AG10803 (cell line): ENCODE results near the gene C3orf20.

Experiments
- DNase-seq: peaks from one replicate; pipeline ENCODE4 v3.0.0; 2010; ENCODE audit warnings: low read depth
- H3K4me3 ChIP-seq: 2 replicates; pipeline ENCODE4 v1.5.1; 2011; ENCODE audit warnings: mild to moderate bottlenecking, low read length, control low read depth
- TF ChIP-seq, protein P1 (sequence below): conservative IDR thresholded peaks from 2 replicates; pipeline ENCODE4 v1.5.1; 2011; ENCODE audit warnings: mild to moderate bottlenecking, low read length, control low read depth, inconsistent platforms

The C3orf20 gene

DNA sequence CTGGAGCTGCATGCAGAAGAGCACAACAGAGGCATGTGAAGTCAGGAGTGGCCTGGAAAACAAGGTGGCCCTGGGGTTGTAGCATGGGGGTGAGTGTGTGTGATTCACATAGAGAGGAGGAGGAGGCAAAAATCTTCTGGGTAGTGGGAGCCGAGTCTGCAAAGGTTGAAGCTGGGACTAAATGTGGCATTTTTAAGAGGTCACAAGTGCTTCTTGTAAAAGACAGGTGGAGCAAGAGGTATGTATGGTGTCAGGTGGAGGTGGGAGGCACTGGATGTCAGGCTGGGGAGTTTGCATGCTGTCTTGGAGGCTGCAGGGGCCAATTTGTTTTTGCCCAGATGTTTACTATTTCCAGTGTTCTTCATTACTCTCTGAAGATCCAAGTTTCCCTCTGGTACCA lies 42.4 kb downstream of the C3orf20 start:
- TF ChIP-seq, protein P1, sequence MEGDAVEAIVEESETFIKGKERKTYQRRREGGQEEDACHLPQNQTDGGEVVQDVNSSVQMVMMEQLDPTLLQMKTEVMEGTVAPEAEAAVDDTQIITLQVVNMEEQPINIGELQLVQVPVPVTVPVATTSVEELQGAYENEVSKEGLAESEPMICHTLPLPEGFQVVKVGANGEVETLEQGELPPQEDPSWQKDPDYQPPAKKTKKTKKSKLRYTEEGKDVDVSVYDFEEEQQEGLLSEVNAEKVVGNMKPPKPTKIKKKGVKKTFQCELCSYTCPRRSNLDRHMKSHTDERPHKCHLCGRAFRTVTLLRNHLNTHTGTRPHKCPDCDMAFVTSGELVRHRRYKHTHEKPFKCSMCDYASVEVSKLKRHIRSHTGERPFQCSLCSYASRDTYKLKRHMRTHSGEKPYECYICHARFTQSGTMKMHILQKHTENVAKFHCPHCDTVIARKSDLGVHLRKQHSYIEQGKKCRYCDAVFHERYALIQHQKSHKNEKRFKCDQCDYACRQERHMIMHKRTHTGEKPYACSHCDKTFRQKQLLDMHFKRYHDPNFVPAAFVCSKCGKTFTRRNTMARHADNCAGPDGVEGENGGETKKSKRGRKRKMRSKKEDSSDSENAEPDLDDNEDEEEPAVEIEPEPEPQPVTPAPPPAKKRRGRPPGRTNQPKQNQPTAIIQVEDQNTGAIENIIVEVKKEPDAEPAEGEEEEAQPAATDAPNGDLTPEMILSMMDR, result no peak
- DNase-seq, result no peak
- H3K4me3 ChIP-seq, result no peak overlapping the region

DNA sequence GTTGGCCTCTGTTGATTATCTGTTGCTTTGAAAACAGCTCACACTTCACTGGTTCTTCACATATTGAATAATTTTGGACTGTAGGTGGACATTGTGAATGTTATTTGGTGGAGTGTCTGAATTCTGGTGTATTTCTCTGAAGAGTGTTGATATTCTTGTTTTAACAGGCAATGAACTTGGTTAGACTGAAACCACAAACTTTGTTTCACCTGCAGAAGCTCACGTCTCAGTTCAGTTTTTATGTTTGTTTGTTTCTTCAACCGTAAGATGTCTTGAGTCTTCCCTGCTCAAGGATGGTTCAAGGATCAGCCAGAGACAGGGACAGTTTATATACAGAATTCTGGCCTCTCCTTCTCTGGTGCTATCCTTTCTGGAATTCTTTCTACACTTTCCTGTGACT lies 43.6 kb downstream of the C3orf20 start:
- TF ChIP-seq, protein P1, result no peak
- DNase-seq, result no peak
- H3K4me3 ChIP-seq, result no peak overlapping the region

DNA sequence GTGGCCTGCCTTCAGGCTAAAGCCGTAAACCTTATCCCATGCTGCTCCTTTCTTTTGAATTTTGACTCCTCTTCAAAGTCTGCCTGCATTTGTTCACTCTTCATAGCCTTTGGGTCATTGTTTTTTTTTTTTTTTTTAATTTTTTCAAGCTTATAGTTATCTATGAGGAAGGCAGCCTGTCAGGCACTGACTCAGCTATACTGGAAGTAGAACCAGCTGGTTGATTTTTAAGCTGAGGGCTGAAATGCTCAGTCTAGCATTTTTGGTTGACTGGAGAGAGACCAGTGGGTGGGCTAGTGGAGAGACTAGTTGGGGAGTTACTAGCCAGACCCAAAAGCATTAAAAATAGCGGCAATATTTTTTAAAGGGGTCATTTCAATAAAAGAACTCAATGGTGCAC lies 44.1 kb downstream of the C3orf20 start:
- no peak overlapping the region for H3K4me3 ChIP-seq
- TF ChIP-seq, protein P1, result no peak
- peak; percentile 24 for DNase-seq

DNA sequence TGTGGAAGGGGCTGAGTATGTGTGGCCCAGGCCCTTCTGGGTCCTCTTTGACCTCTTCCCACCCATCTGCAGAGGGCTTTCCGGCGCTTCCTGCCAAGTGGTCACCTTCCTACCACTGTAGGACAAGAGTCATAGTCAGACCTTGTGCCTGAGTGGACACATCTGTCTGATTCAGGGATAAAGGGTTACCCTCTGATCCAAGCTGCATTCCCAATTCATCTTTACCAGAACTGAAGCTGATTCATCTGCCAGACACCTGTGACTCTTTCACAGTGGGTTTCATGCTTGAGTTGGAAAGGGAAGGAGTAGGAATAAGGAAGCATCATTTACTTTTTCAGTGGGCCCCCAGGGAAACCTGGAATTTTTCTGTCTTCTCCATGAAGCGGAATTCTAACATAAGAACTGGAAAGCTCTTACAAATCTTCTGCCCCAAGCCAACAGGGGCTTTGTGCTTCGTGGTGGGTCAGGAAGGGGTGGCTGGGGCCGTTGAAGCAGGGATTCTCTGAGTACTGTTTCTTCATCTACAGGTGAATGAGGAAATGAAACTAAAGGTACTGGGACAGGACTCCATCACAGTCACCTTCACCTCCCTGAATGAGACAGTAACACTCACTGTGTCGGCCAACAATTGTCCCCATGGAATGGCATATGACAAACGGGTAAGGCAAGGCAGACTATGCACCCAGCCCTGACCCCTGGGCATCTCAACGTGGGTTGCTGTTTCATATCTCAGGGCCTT lies 46.4 kb downstream of the C3orf20 start:
- H3K4me3 ChIP-seq, result no peak overlapping the region
- no peak for DNase-seq
- TF ChIP-seq, protein P1, result no peak

DNA sequence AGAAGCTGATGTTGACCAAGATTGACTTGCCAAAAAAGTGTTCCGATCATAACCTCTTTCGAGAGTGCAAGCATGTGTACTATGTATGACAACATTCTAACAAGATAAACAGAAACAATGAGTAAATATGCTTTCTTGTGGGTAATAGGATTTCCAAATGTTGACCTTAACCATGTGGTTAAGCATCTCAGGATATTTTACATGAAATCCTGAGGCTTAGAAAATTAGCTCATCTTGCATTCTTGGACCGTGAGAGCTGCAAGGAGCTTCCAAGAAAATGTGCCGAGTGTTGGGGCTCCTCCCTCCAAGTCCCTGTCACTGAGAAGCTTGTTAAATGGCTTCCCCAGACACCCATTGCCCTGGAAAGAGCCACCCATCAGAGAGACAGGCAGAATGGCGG lies 50.1 kb downstream of the C3orf20 start:
- H3K4me3 ChIP-seq, result no peak overlapping the region
- TF ChIP-seq, protein P1, result no peak
- peak; percentile 94 for DNase-seq

DNA sequence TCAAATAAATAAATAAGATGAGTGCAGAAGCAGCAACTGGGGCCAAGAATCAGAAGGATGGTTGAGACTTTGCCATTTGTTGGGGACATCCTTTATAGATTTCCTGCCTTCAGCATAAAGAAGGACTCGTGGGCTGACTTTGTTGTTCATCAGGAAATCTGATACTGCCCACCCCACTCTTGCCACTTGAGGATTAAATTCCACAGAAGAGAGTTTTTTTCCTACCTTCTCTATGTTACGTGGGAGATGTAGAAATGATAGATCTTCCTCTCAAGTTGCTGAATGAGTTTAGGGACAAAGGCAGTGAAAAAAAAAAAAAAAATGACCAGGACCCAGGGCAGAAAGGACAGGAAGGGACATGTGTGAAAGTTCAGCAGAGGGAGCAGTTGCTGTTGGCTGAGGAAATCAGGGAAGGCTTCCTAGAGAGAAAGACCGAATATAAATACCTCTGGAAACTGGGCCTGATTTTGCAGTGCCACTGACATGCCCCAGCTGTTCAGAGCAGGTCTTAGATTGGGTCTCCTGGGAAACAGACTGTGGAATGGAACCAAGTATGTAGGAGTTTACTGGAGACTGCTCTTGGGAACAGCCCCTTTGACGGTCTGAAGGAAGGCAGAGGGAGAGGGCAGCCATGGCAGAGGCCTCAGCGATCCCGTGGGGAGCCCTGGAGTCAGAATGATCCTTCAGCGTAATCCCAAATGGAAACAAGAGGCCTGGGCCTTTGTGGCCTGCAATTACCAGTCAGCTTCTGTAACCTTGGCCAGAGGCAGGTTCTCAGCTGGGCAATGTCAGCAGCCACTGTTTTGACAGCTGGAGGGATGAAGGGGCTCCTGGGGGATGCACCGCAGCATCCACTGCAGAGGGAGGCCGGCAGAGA lies 50.9 kb downstream of the C3orf20 start:
- peak; percentile 71 for DNase-seq
- TF ChIP-seq, protein P1, result no peak
- no peak overlapping the region for H3K4me3 ChIP-seq

DNA sequence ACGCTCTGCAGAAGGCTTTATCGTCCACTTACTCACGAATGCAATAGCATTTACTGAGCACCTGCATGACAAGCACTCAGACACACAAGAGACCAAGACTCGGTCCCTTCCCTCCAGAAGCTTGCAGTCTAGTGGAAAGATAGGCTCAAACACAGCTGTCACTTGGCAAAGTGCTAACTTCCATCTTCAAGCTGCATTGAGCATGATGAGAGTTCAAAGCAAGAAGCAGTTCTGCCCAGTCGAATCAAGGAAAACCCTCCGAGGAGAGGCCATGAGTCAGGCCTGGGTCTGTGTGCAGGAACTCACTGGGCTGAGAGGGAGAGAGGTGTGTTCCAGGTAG lies 51.5 kb downstream of the C3orf20 start:
- DNase-seq, result no peak
- H3K4me3 ChIP-seq, result no peak overlapping the region
- TF ChIP-seq, protein P1, result no peak
